Islet of Langerhans (tissue), 1 donor: ENCODE measurements around the gene SIN3A.
"Not testable (repeated sequence)": the region's sequence is repeated elsewhere in the genome, so short reads cannot be mapped to it uniquely, and the experiment has no call there.

Experiments used
- FAIRE-seq: peaks from one replicate; lab custom pipeline; 2011; peaks lifted over from hg19 to GRCh38; lab: Jason Lieb, UNC

SIN3A gene

DNA sequence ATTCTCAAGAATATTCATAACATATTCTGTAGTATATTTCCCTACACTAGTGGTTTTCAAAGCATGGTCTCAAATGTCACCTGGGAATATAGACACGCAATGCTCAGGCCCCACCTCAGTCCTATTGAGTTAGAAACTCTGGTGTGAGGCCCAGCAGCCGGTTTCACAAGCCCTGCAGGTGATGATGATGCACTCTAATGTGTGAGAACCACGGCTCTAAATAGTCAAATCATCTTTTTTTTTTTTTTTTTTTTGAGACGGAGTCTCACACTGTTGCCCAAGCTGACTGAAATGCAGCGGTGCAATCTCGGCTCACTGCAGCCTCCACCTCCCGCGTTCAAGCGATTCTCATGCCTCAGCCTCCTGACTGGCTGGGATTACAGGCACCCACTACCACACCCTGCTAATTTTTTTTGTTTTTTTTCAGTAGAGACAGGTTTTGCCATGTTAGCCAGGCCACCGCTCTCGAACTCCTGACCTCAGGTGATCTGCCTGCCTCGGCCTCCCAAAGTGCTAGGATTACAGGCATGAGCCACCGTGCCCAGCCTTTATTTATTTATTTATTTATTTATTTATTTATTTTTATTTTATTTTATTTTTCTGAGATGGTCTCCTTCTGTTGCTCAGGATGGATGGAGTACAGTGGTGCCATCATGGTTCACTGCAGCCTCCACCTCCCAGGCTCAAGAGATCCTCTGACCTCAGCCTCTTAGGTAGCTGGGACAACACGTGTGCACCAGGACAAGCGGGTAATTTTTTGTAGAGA lies 117.7 kb downstream of the SIN3A start:
- FAIRE-seq: not testable (repeated sequence)

DNA sequence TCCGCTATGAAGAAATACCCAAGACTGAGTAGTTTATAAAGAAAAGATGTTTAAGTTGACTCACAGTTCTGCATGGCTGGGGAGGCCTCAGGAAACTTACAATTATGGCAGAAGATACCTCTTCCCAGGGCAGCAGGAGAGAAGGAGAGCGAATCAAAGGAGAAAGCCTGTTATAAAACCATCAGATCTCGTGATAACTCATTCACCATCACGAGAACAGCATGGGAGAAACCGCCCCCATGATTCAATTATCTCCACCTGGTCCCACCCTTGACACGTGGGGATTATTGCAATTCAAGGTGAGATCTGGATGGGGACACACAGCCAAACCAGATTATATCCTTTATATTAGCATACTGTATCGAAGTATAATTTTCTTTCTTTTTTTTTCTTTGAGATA lies 119.4 kb downstream of the SIN3A start:
- not testable (repeated sequence) for FAIRE-seq

GRCh38 chr15:75329571-75329970 lies 121.9 kb downstream of the SIN3A start:
- FAIRE-seq: no peak

GRCh38 chr15:75328493-75329314 lies 122.8 kb downstream of the SIN3A start:
- FAIRE-seq: no peak

DNA sequence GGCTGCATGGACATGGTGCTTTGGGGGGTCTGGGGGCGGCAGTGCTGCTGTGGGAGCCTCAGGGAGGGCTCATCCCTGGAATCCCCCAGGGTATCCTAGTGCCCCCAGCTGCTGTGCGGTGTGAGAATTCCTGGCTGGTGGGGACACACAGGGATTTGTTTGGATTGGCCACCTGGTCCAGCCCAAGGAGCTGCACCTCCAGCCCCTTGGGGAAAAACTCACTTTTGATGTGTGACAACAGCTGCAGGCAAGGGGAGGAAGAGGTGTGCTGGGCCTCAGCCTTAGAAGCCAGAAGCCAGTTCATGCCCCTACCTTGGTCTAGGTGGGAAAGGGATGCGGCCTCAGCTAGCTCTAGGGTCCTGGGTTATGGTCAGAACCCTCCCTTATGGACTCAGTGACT lies 124.0 kb downstream of the SIN3A start:
- no peak for FAIRE-seq

DNA sequence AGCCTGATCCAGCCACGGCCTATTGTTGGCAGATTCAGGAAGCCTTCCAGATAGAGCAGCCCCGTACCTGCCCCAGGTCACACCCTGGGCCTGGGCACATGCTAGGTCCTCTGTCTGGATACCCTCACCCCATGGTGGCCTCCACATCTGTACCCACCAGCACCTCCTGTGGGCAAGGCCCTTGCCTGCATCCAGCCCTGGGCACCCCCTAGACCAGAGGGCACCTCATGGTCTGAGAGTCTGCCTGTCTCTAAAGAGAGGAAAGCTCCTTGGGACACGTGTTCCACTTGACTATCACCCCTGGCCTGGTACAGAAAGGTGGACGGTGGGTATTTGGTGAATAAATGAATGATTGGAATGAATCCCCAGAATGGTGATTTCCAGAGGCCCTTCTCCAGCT lies 124.5 kb downstream of the SIN3A start:
- FAIRE-seq: no peak

GRCh38 chr15:75325922-75326321 lies 125.6 kb downstream of the SIN3A start:
- no peak for FAIRE-seq

DNA sequence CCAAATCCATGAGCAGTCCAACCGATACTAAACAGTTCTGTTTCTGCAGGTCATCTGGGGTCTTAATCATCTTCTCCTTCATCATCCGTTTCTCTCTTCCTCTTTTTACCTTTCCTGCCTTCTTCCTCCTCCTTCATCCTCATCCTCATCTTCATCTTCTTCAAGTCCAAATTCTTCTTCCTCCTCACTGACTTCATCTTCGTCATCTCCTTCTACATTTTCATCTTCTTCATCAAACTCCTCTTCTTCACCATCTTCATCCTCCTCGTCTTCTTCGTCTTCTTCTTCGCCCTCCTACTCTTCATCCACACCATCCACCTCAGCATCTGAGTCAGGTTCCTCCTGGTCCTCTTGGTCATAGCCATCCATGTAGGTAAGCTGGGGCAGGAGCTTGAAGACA lies 129.8 kb downstream of the SIN3A start:
- no peak for FAIRE-seq
